Ureter (tissue), 1 donor: ENCODE results near the gene SLCO2A1. TPM values are rescaled to one million over a fixed set of nuclear protein-coding genes. Genes with fewer than 3 reads are reported as not detected.

ENCODE experiments used
- DNase-seq: peaks from one replicate; pipeline ENCODE4 v3.0.0-alpha.2; 2020; ENCODE audit warnings: low spot score
- total RNA-seq: library from RNA; stranded (reverse); gene quantifications from one replicate; pipeline ENCODE4 v1.2.4, GENCODE V29; 2023
- donor health status: DM: yes; HTN: yes; CAD: no.

SLCO2A1 gene
- total RNA-seq, 1 donor from 2014 or later: 89.1 TPM

GRCh38 chr3:133884054-133884886 is 145.5 kb downstream of the SLCO2A1 start:
- no peak for DNase-seq

GRCh38 chr3:133883641-133884040 is 146.1 kb downstream of the SLCO2A1 start:
- no peak for DNase-seq

DNA sequence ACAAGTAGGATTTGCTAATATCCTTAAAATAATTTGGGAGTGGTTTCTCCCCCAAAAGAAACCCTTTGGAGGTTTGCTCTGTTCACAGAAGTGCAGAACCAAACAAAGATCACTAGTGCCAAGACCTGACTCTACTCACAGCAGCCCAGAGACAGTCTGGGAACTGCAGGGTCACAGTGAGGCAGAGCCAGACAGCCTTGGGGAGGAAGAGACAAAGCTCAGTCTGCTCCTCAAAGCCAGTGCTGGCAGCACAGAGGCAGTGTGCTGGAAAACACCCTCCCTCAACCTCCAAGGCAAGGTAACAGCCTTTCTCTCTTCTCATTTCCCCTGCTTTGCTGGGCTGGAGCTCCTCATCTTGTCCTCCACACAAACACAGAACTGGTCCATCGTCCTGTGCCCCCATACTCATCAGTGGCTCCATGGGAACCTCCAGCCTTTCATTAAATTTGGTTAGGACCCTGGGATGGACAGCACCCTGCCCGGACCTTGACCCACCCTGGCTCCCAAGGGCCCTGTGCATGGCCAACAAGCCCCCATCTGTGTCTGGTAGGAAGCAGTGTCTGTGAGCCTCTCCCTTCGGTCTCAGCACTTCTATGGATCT is 146.6 kb downstream of the SLCO2A1 start:
- DNase-seq: no peak

DNA sequence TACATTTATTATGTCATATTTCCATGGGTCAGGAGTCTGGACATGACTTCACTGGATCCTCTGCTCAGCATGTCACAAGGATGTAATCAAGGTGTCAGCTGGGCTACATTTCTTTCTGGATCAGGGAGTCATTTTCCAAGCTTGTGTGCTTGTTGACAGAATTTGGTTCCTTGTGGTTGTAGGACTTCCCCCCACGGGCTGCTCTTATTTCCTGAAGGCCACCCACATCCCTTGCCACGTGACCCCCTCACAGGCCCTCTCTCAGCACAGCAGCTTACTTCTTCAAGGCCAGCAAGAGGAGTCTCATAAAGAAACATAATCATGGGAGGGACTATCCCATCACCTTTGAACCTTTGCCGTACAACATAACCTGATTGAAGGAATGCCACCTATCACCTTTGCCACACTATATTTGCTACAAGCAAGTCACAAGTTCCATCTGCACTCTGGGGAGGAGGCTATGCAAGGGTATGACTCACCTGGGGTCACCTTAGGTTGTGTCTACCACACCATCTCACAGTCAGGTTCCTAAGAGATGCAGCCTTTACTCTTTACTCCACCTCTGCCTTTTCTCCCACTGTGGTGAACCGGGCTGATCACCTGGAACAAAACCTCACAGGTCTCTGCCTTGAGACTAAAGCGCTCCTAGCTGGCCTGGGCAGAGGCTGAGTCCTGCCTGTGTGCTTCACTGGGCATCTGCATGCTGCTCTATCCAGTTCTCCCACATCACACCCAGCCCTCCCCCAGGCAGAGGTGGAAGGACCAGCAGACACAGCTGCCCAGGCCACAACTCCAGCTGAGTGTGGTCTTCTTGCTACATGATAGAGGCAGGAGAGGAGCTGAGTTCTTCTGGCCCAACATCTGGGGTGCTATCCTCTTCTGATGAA is 147.5 kb downstream of the SLCO2A1 start:
- no peak for DNase-seq

- no peak for DNase-seq
Measured at GRCh38 chr3:133881492-133881891, 148.2 kb downstream of the SLCO2A1 start.

GRCh38 chr3:133880886-133881455 is 148.8 kb downstream of the SLCO2A1 start:
- no peak for DNase-seq

DNA sequence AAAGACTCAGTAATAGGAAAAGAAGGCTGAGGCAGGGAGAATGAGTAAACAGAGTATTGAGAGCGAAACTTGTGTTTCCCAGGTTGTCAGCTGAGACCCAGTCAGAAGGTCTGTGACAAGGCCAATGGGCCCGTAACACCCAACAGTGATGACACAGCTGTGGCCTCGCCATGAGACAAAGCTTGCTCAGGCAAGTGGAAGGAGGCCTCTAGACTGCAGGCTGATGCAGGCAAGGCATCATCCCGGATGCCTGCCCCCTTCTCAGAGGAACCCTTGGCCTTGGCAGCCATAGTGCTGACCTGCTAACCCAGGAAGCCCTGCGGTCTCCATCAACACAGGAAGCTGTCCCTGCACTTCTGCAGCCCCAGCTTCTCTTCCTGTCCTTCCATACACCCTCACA is 149.4 kb downstream of the SLCO2A1 start:
- DNase-seq: no peak

DNA sequence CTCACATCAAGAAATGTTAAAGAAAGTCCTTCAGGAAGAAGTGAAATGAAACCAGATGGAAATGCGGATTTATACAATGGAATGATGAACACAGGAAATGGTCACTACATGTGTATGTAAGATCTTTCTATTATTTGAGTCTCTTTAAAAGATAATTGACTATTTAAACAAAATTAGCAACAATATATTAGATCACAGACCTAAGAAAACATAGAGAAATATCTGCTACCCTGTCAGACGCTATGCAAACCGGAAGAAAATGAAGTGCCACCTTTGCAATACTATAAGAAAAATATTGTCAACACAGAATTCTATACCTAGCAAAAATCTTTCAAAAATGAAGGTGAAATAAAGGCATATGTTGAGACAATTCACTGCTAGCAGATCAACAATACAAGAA is 151.2 kb downstream of the SLCO2A1 start:
- DNase-seq: no peak

Other genes with a start within 250 kb of the SLCO2A1 start
- 52.7 TPM for gene SRPRB, start 224.1 kb downstream of the SLCO2A1 start, total RNA-seq
- 8.2 TPM for gene RAB6B, start 134.0 kb downstream of the SLCO2A1 start, total RNA-seq
- 78.4 TPM for gene RYK, start 220.9 kb upstream of the SLCO2A1 start, total RNA-seq